ENCODE results near the gene DDX56.

- no peak for TF ChIP-seq ELK1 (CRISPR knock-in tag; IDR thresholded peaks at IDR 0.05)
- TF ChIP-seq SAP30 (IDR thresholded peaks at IDR 0.05; ENCODE audit: borderline replicate concordance, insufficient read depth, low read depth, low read length, poor library complexity, severe bottlenecking) = no peak
- no peak for TF ChIP-seq ESRRA (IDR thresholded peaks at IDR 0.05; ENCODE audit: borderline replicate concordance, low read depth)
- TF ChIP-seq RAD21 (CRISPR knock-in tag; conservative IDR thresholded peaks at IDR 0.05 in 1 of 2, IDR thresholded peaks at IDR 0.05 in 1 of 2) = no peak
- TF ChIP-seq NFE2L1 (tag; IDR thresholded peaks at IDR 0.05; ENCODE audit: borderline replicate concordance, low read depth) = no peak
- no peak for TF ChIP-seq CTCF (IDR thresholded peaks at IDR 0.05 in 2 of 3, conservative IDR thresholded peaks at IDR 0.05 in 1 of 3; ENCODE audit: insufficient read depth in 2 of 3, low read depth in 1 of 3, low read length in 3 of 3)
- TF ChIP-seq, protein P1, sequence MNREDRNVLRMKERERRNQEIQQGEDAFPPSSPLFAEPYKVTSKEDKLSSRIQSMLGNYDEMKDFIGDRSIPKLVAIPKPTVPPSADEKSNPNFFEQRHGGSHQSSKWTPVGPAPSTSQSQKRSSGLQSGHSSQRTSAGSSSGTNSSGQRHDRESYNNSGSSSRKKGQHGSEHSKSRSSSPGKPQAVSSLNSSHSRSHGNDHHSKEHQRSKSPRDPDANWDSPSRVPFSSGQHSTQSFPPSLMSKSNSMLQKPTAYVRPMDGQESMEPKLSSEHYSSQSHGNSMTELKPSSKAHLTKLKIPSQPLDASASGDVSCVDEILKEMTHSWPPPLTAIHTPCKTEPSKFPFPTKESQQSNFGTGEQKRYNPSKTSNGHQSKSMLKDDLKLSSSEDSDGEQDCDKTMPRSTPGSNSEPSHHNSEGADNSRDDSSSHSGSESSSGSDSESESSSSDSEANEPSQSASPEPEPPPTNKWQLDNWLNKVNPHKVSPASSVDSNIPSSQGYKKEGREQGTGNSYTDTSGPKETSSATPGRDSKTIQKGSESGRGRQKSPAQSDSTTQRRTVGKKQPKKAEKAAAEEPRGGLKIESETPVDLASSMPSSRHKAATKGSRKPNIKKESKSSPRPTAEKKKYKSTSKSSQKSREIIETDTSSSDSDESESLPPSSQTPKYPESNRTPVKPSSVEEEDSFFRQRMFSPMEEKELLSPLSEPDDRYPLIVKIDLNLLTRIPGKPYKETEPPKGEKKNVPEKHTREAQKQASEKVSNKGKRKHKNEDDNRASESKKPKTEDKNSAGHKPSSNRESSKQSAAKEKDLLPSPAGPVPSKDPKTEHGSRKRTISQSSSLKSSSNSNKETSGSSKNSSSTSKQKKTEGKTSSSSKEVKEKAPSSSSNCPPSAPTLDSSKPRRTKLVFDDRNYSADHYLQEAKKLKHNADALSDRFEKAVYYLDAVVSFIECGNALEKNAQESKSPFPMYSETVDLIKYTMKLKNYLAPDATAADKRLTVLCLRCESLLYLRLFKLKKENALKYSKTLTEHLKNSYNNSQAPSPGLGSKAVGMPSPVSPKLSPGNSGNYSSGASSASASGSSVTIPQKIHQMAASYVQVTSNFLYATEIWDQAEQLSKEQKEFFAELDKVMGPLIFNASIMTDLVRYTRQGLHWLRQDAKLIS (CRISPR knock-in tag; IDR thresholded peaks at IDR 0.05) = no peak
Observed at GRCh38 chr7:44615793-44616192, 42.1 kb upstream of the DDX56 start.
